Epithelial cell of esophagus (primary cell): ENCODE measurements around the gene SPDYE5.

ENCODE experiments used
- DNase-seq: peaks from one replicate; pipeline ENCODE4 v3.0.0; 2010; ENCODE audit warnings: low read depth
- H3K4me3 ChIP-seq: 2 replicates; pipeline ENCODE4 v1.5.1; 2011; ENCODE audit warnings: mild to moderate bottlenecking, low read length, control low read depth
- CTCF ChIP-seq: IDR thresholded peaks from 2 replicates; pipeline ENCODE4 v1.5.1; 2011; ENCODE audit warnings: low read depth, mild to moderate bottlenecking, low read length, control low read depth, inconsistent platforms; ENCODE audit not compliant: insufficient read depth; ENCODE audit errors: missing control alignments

The SPDYE5 gene

GRCh38 chr7:75531359-75531821 is 39.3 kb downstream of the SPDYE5 start:
- no peak overlapping the region for H3K4me3 ChIP-seq
- DNase-seq, result peak; percentile 47
- TF ChIP-seq CTCF, result no peak

DNA sequence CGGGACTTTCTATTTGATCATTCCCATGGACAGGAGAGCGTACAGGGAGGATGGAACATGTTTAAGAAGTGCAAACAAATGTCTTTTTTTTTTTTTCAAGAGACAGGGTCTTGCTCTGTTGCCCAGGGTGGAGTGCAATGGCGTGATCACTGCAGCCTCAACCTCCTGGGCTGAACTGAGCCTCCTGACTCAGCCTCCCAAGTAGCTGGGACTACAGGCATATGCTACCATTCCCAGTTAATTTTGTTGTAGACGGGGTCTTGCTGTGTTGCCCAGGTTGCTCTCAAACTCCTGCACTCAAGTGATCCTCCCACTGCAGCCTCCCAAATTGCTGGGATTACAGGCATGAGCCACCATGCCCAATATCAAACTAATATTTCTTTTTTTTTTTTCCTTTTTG is 40.5 kb downstream of the SPDYE5 start:
- no peak for TF ChIP-seq CTCF
- H3K4me3 ChIP-seq, result no peak overlapping the region
- no peak for DNase-seq

- DNase-seq, result no peak
- no peak for TF ChIP-seq CTCF
- H3K4me3 ChIP-seq, result no peak overlapping the region
Observed at GRCh38 chr7:75533926-75534325, 41.8 kb downstream of the SPDYE5 start.

- H3K4me3 ChIP-seq, result no peak overlapping the region
- TF ChIP-seq CTCF, result no peak
- DNase-seq, result peak; percentile 26
Observed at GRCh38 chr7:75534727-75535307, 42.7 kb downstream of the SPDYE5 start.

- no peak for DNase-seq
Observed at GRCh38 chr7:75536491-75536890, 44.4 kb downstream of the SPDYE5 start.

GRCh38 chr7:75536940-75537538 is 44.9 kb downstream of the SPDYE5 start:
- H3K4me3 ChIP-seq, result no peak overlapping the region
- no peak for DNase-seq
- TF ChIP-seq CTCF, result no peak

More at GRCh38 chr7:75536491-75536890, 44.4 kb downstream of the SPDYE5 start:
- no peak for TF ChIP-seq CTCF
- no peak overlapping the region for H3K4me3 ChIP-seq

- TF ChIP-seq CTCF, result no peak
- no peak for DNase-seq
- H3K4me3 ChIP-seq, result no peak overlapping the region
Observed at GRCh38 chr7:75537731-75538130, 45.6 kb downstream of the SPDYE5 start.
